Keratinocyte (primary cell): ENCODE data around the gene CCDC88B. TPM values are rescaled to one million over a fixed set of nuclear protein-coding genes. Genes with fewer than 3 reads are reported as not detected.

ENCODE experiments used
- DNase-seq: peaks from one replicate; pipeline ENCODE4 v3.0.0-alpha.2; 2011; ENCODE audit warnings: low read depth, missing footprints, low spot score
- FAIRE-seq: peaks from 2 replicates; lab custom pipeline; 2011; peaks lifted over from hg19 to GRCh38; lab: Jason Lieb, UNC
- H2AFZ ChIP-seq: 2 replicates; pipeline ENCODE4 v1.6.0; 2012; ENCODE audit warnings: low read length, control low read depth, inconsistent platforms; ENCODE audit not compliant: control insufficient read depth
- H3K27ac ChIP-seq: 2 replicates; pipeline ENCODE4 v1.5.1; 2011; ENCODE audit warnings: low read length; ENCODE audit not compliant: control insufficient read depth, insufficient read depth
- H3K27me3 ChIP-seq: 3 replicates; pipeline ENCODE4 v1.6.0; 2011; ENCODE audit warnings: low read length; ENCODE audit not compliant: control insufficient read depth, insufficient read depth; ENCODE audit errors: extremely low read depth
- H3K36me3 ChIP-seq, 2 experiments: 2 replicates in 1 of 2; 3 replicates in 1 of 2; pipeline ENCODE4 v1.5.1; 2011; ENCODE audit warnings: low read length in 2 of 2, mild to moderate bottlenecking in 1 of 2; ENCODE audit not compliant: control insufficient read depth in 2 of 2, insufficient read depth in 2 of 2; ENCODE audit errors: extremely low read depth in 1 of 2
- H3K4me1 ChIP-seq: 3 replicates; pipeline ENCODE4 v1.5.1; 2011; ENCODE audit warnings: low read length; ENCODE audit not compliant: control insufficient read depth, insufficient read depth; ENCODE audit errors: extremely low read depth
- H3K4me2 ChIP-seq: 3 replicates; pipeline ENCODE4 v1.6.0; 2011; ENCODE audit warnings: low read depth, low read length; ENCODE audit not compliant: control insufficient read depth, insufficient read depth; ENCODE audit errors: extremely low read depth
- H3K4me3 ChIP-seq, 3 experiments: fragments of 200-600 bp in 1 of 3; sonication (generic) in 1 of 3; 2 replicates in 2 of 3; 3 replicates in 1 of 3; pipeline ENCODE4 v1.5.1; 2011 to 2016; ENCODE audit warnings: low read length in 3 of 3, mild to moderate bottlenecking in 3 of 3, control low read depth in 2 of 3, inconsistent platforms in 1 of 3, low read depth in 1 of 3, mixed read lengths in 1 of 3, mixed run types in 1 of 3, moderate library complexity in 1 of 3; ENCODE audit not compliant: control insufficient read depth in 2 of 3, insufficient read depth in 2 of 3; ENCODE audit errors: extremely low read depth in 1 of 3
- H3K79me2 ChIP-seq: 2 replicates; pipeline ENCODE4 v1.6.0; 2012; ENCODE audit warnings: low read length; ENCODE audit not compliant: control insufficient read depth, insufficient read depth
- H3K9ac ChIP-seq: 3 replicates; pipeline ENCODE4 v1.6.0; 2011; ENCODE audit warnings: low read length; ENCODE audit not compliant: control insufficient read depth, insufficient read depth; ENCODE audit errors: extremely low read depth
- H3K9me1 ChIP-seq: 3 replicates; pipeline ENCODE4 v1.6.0; 2011; ENCODE audit warnings: low read length; ENCODE audit not compliant: control insufficient read depth, insufficient read depth; ENCODE audit errors: extremely low read depth
- H3K9me3 ChIP-seq: 2 replicates; pipeline ENCODE4 v1.5.1; 2012; ENCODE audit warnings: low read depth, low read length; ENCODE audit not compliant: control insufficient read depth
- H4K20me1 ChIP-seq: 3 replicates; pipeline ENCODE4 v1.6.0; 2011; ENCODE audit warnings: low read length; ENCODE audit not compliant: control insufficient read depth, insufficient read depth; ENCODE audit errors: extremely low read depth
- EZH2 ChIP-seq: IDR thresholded peaks from one replicate; pipeline ENCODE4 v1.6.1; 2012; ENCODE audit warnings: inconsistent platforms, mild to moderate bottlenecking, low read length, moderate library complexity
- dilution Hi-C: fragments of 300-500 bp; cut with MboI; formaldehyde crosslinking; loops from one replicate; pipeline ENCODE4 v1.7.0; 2020; ENCODE audit warnings: low sequenced_read_pairs; ENCODE audit not compliant: extremely low pct_ligation_motif_present
- polyA minus RNA-seq, 3 experiments: library from RNA; depleted of rRNA, polyadenylated mRNA; stranded (reverse); fragments of >200 nt; gene quantifications; 1 replicate in 1 of 3; 2 replicates in 1 of 3; 3 replicates in 1 of 3; pipeline ENCODE4 v1.2.3, GENCODE V29; 2011
- polyA plus RNA-seq, 5 experiments: library from polyadenylated mRNA; depleted of rRNA in 3 of 5; stranded (reverse) in 3 of 5; stranded (forward) in 1 of 5; unstranded in 1 of 5; fragments of >200 nt; gene quantifications; 1 replicate in 1 of 5; 2 replicates in 3 of 5; 3 replicates in 1 of 5; pipeline versions ENCODE4 v1.2.1 to v1.2.3, GENCODE V29; 2011 to 2012; ENCODE audit warnings: missing spikeins in 2 of 5, low read depth in 1 of 5, low replicate concordance in 1 of 5
- TF ChIP-seq, protein P1 (sequence below), 3 experiments: IDR thresholded peaks in 1 of 3; conservative IDR thresholded peaks in 1 of 3; optimal IDR thresholded peaks in 1 of 3; 2 replicates in 2 of 3; 3 replicates in 1 of 3; pipeline versions ENCODE3 to v1.5.1; 2011; ENCODE audit warnings: low read length in 3 of 3, mild to moderate bottlenecking in 3 of 3, moderate library complexity in 2 of 3, control low read depth in 1 of 3, inconsistent platforms in 1 of 3; ENCODE audit not compliant: insufficient read depth in 2 of 3; ENCODE audit errors: extremely low read depth in 1 of 3

Gene CCDC88B, protein sequence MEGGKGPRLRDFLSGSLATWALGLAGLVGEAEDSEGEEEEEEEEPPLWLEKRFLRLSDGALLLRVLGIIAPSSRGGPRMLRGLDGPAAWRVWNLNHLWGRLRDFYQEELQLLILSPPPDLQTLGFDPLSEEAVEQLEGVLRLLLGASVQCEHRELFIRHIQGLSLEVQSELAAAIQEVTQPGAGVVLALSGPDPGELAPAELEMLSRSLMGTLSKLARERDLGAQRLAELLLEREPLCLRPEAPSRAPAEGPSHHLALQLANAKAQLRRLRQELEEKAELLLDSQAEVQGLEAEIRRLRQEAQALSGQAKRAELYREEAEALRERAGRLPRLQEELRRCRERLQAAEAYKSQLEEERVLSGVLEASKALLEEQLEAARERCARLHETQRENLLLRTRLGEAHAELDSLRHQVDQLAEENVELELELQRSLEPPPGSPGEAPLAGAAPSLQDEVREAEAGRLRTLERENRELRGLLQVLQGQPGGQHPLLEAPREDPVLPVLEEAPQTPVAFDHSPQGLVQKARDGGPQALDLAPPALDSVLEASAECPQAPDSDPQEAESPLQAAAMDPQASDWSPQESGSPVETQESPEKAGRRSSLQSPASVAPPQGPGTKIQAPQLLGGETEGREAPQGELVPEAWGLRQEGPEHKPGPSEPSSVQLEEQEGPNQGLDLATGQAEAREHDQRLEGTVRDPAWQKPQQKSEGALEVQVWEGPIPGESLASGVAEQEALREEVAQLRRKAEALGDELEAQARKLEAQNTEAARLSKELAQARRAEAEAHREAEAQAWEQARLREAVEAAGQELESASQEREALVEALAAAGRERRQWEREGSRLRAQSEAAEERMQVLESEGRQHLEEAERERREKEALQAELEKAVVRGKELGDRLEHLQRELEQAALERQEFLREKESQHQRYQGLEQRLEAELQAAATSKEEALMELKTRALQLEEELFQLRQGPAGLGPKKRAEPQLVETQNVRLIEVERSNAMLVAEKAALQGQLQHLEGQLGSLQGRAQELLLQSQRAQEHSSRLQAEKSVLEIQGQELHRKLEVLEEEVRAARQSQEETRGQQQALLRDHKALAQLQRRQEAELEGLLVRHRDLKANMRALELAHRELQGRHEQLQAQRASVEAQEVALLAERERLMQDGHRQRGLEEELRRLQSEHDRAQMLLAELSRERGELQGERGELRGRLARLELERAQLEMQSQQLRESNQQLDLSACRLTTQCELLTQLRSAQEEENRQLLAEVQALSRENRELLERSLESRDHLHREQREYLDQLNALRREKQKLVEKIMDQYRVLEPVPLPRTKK (N-terminal part only)
- polyA plus RNA-seq (2.9 to 5.3 TPM (median 3.7 TPM) in 3 replicates), polyA minus RNA-seq (1.9 to 3.3 TPM (median 2.4 TPM) in 3 replicates)
- 0.54 TPM for polyA plus RNA-seq (2011; ENCODE audit: low read depth)
- polyA plus RNA-seq (2011; cell fraction: cytosol; rRNA removed): 0.83 and 2.4 TPM in 2 replicates
- polyA plus RNA-seq (2011; cell fraction: nucleus; rRNA removed): 12.0 and 18.8 TPM in 2 replicates
- 1.0 and 5.5 TPM in 2 replicates for polyA plus RNA-seq (2012; ENCODE audit: low replicate concordance)
- 2.9 TPM for polyA minus RNA-seq (2011; cell fraction: cytosol; rRNA and poly(A)+ RNA removed)
- 2.1 and 3.0 TPM in 2 replicates for polyA minus RNA-seq (2011; cell fraction: nucleus; rRNA and poly(A)+ RNA removed)

DNA sequence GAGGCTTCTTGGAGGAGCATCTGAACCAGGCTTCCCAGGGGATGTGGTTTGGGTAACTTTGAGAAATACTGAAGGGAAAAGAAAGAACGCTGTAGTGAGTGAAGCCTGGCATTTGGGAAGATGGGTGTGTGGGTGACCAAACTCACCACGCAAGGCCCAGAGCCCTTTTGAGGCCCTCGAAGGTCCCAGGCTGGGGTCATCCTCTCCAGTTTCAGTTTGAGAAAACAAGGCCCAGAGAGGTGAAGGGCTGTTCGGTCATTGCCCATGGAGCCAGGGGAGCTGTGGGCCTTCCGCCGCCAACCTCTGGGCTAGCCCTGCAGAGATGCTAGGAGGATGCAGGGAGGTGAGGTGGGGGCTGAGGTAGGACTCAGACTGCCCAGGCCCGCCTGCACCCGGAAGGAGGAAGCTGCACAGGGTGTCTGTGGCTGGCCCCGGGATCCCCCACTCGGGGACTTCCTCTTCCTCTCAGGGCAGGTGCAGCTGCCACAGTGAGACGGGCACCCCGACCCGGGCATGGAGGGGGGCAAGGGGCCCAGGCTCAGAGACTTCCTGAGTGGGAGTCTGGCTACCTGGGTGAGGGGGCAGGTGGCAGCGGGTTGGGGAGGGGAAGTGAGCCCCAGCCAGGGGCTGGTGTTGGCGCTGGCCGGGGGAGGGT, at the start of gene CCDC88B:
CCDC88B (plus strand) TSS at position 451 of the 655 bp plus-strand sequence; CDS start at position 514, 63 bp downstream.
- Histone ChIP-seq H3K4me1 (peaks cover 16% of the 10 kb centered on the region), H3K79me2 (no peaks in the 10 kb centered on the region), H2AFZ (no peak within 1 kb of the TSS), H3K9ac (no peak within 1 kb of the TSS), H3K27me3 (no peaks in the 10 kb centered on the region), H3K27ac (no peak within 1 kb of the TSS), H3K4me2 (no peak within 1 kb of the TSS), H4K20me1 (no peaks in the 10 kb centered on the region), H3K9me1 (no peaks in the 10 kb centered on the region), H3K36me3 (no peaks in the 10 kb centered on the region), H3K4me3 (no peak within 1 kb of the TSS), H3K9me3 (no peaks in the 10 kb centered on the region)
- no peak for TF ChIP-seq EZH2
- no peak for DNase-seq
- FAIRE-seq: no peak
- dilution Hi-C loops: no loop called here

DNA sequence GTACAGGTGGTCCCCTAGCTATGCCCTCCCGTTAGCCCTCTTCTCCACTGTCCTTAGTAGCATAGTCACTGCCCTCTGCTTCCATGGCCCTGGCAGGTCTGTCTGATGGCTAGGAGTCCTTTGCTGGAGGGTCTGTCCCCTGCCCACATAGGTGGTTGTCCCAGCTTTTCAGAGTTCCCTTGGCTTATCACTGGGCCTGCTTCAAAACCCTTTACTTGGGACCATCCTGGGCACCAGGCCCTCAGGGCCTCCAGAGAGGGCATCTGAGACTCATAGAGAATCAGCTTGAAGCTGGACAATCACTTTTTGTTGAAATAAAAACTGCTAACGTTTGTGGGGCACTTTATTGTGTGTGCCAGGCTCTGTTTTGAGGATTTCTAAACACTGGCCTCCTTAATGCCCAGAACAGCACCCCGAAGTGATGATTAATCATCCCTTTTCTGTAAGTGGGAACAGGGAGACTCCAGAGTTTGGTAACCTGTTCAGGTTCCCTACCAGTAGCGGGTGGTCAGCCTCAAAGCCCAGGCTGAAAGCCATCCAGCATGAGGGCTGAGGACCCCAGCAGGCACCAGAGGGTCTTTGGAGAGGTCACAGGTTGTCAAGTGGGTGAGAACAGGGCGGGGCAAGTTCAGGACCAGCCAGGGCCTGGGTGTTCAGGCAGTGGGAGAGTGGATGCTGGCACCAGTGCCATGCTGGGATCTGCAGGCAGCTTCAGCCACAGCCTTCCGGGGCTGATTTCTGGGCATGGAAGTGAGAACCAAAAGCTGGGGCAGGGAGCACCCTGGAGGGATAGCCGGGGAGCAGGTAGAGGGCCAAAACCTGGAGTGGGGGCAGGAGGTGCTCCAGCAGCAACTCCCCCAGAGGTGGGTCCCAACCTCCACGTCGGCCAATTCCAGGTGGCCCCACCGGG, 49.4 kb upstream of the CCDC88B start:
- Histone ChIP-seq H3K79me2 (no peaks in the 10 kb centered on the region), H2AFZ (no peak overlapping the region), H3K4me3 (no peak overlapping the region), H4K20me1 (no peaks in the 10 kb centered on the region), H3K27ac (no peak overlapping the region), H3K9me3 (no peaks in the 10 kb centered on the region), H3K4me2 (no peak overlapping the region), H3K27me3 (peaks cover 34% of the 10 kb centered on the region), H3K9ac (no peak overlapping the region), H3K4me1 (peaks cover 10% of the 10 kb centered on the region), H3K36me3 (peaks cover 0 to 4% of the 10 kb centered on the region in 2 experiments), H3K9me1 (no peaks in the 10 kb centered on the region)
- dilution Hi-C loops: no loop called here
- peak; percentile 32 for TF ChIP-seq EZH2
- TF ChIP-seq, protein P1, sequence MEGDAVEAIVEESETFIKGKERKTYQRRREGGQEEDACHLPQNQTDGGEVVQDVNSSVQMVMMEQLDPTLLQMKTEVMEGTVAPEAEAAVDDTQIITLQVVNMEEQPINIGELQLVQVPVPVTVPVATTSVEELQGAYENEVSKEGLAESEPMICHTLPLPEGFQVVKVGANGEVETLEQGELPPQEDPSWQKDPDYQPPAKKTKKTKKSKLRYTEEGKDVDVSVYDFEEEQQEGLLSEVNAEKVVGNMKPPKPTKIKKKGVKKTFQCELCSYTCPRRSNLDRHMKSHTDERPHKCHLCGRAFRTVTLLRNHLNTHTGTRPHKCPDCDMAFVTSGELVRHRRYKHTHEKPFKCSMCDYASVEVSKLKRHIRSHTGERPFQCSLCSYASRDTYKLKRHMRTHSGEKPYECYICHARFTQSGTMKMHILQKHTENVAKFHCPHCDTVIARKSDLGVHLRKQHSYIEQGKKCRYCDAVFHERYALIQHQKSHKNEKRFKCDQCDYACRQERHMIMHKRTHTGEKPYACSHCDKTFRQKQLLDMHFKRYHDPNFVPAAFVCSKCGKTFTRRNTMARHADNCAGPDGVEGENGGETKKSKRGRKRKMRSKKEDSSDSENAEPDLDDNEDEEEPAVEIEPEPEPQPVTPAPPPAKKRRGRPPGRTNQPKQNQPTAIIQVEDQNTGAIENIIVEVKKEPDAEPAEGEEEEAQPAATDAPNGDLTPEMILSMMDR (optimal IDR thresholded peaks at IDR 0.05 in 1 of 3, IDR thresholded peaks at IDR 0.05 in 1 of 3, conservative IDR thresholded peaks at IDR 0.05 in 1 of 3; ENCODE audit: extremely low read depth in 1 of 3, insufficient read depth in 2 of 3, low read length in 3 of 3): no peak
- FAIRE-seq: peak; percentile 34
- no peak for DNase-seq
